ENCODE data around the gene NDUFAF7.

DNA sequence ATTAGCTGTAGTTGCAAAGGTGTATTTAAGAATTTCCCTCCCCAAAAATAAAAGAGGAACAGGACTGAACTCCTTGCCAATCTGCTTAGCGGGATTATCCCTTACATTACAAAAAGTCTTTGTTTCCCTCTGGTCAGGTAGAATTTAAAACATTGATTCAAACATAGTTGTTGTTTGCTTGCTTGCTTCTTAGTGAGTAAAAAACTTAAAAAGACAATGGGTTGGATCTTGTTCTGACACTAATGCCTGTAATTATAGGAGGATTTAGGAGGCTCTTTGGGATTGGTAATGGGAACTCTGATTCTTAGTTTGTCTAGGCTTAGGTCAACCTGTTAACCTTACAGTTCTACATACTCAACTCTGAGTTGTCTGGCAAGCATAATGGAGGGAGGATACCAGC is 38.9 kb upstream of the NDUFAF7 start:
- TF ChIP-seq POLR2AphosphoS5 (IDR thresholded peaks at IDR 0.05; ENCODE audit: low read depth, low read length) (no peak), POLR2A (IDR thresholded peaks at IDR 0.05; ENCODE audit: low read depth, low read length) (no peak), TAF1 (IDR thresholded peaks at IDR 0.05; ENCODE audit: borderline replicate concordance, low read depth, low read length) (no peak)

Measured in GM12892 (cell line).